ENCODE results near the gene NAT16.

Gene NAT16
- total RNA-seq: 0 reads per million in 4 donors

DNA sequence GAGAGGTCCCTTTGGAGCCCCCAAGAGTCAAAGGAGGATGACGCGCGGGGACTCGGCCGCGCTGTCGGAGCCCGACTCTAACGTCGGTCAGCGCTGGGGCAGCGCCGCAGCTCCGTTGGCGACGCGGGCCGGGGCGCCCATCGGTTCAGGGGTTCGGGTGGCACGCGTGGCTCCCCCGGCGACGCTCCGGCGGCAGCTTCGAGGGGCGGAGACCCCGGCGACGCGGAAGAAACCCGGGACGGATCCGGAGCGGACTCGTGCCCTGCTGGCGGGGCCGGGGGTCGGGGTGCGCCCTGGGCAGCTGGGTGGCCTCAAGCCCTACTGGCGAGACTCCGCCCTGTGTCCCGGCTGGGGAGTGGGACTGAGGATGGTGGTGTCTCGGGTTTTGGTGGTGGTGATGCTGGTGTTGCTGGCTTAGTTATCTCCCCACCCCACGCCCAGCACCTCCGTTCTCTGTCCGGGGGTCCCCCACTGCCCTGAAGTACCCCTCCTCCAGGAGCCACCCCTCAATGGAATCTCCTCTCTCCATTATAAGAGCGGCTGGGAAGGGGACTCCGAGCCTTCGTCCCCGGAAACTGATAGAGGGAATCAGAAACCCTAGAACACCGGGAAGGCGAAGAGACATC is at the start of gene NAT16:
Gene NAT16, minus strand, starts transcription at position 164 of the 626 bp plus-strand sequence. CDS start 5,486 bp downstream, outside the sequence.
- no peak for DNase-seq

DNA sequence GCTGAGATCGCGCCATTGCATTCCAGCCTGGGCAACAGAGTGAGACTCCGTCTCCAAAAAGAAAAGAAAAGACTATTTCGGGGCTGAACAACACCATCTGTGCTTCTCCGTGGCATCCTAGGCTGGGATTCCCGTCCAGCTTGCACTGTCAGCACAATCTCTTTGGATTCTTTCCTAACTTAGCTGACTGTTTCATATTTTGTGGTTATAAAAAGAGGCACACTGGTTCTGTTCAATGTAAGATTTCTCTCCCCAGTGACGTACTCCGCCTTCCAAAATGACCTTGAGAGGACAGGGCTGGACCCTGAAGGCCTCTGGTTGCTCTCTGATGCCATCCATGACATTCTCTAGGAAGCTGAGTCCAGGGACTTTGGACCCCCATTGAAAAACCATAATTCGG is 46.6 kb upstream of the NAT16 start:
- DNase-seq: no peak

DNA sequence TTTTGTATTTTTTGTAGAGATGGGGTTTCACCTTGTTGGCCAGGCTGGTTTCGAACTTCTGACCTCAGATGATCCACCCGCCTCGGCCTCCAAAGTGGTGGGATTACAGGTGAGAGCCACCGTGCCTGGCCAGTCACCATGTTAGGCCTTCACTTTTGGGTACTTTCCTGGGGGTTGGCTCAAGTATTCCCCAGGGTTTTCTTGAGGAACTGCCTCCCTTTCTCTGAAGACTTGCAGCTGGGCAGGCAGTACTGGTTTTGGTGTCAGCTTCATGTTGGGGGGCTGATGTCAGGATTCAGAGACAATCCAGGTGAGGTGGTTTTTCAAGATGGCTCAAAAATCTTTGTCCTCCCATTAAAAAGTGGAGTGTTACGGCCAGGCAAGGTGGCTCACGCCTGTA is 45.6 kb upstream of the NAT16 start:
- DNase-seq: no peak

DNA sequence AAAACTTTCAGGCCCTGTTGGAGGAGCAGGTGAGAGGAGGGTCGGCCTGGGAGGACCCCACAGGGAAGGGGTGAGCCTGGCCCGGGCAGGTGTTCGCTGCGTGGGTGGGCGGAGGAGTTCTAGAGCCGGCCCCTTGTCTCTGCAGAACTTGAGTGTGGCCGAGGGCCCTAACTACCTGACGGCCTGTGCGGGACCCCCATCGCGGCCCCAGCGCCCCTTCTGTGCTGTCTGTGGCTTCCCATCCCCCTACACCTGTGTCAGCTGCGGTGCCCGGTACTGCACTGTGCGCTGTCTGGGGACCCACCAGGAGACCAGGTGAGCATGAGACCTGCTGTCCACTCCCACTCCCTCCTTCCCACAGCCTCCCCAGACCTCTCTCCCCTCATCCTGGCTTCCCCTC is 43.4 kb upstream of the NAT16 start:
- DNase-seq: no peak

DNA sequence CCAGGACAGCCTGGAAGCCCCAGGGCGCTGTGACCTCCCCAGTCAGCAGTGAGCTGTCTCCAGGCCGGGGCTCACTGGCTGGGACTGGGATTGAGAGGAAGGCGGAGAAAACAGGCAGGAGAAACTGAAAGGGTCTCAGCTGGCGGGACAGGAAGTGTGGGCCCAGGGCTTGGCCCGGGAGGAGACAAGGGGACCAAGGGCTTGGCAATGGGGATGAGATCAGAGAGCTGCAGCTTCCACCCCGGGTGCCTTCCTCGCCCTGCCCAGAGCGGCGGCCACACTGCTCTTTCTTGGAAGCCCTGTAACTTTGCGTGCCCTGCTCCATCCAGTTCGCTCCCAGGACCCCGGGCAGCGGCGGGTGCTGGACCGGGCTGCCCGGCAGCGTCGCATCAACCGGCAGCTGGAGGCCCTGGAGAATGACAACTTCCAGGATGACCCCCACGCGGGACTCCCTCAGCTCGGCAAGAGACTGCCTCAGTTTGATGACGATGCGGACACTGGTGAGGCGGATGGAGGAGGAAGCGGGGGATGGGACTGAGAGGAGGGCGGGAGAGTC is 42.3 kb upstream of the NAT16 start:
- no peak for DNase-seq

DNA sequence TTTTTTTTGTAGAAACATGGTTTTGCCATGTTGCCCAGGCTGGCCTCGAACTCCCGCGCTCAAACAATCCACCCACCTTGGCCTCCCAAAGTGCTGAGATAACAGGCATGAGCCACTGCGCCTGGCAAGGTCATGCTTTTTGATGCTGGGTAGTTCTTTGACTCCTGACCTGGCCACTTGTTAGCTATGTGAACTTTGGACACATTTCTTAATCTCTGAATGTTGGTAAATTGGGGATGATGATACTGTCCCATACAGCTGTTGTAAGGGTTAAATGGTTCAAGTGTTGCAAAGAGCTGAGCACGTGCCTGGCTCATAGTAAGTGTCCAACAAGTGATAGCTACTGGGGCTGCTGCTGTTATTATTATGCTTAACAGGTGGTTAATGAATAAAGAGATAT is 40.2 kb upstream of the NAT16 start:
- DNase-seq: no peak

DNA sequence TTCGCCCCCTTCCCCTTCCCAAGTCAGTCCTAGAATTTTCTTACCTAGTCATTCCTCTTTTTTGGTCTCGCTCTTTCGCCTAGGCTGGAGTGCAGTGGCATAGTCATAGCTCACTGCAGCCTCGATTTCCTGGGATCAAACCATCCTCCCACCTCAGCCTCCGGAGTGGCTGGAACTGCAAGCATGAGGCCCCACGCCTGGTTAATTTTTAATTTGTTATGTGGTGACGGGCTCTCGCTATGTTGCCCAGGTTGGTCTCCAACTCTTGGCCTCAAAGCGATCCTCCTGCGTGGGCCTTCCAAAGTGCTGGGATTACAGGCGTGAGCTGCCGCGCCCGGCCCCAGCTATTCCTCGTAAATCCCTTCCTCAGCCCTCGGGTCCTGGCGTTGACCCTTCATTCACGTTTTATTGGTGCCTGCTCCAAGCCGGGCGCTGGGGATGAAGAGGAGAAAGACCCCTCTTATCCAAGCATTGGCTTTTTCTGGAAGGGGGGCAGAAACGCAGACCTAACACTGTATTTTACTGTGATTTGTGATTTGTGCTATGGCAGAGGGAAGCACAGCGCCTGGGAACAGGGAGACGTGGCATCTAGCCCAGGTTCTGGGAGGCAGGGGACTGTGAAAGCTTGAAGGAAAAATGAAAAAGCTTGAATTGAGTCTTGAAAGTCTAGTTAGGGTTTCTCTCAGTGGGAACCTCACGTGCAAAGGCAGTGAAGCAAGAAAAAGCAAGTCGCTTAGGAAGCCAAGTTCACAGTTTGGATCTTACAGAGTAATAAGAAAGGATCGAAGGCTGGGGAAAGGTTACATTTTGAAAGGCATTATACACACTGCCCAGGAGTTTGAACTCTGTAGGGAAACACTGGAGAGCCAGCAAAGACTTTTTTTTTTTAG is 38.4 kb upstream of the NAT16 start:
- DNase-seq: no peak

DNA sequence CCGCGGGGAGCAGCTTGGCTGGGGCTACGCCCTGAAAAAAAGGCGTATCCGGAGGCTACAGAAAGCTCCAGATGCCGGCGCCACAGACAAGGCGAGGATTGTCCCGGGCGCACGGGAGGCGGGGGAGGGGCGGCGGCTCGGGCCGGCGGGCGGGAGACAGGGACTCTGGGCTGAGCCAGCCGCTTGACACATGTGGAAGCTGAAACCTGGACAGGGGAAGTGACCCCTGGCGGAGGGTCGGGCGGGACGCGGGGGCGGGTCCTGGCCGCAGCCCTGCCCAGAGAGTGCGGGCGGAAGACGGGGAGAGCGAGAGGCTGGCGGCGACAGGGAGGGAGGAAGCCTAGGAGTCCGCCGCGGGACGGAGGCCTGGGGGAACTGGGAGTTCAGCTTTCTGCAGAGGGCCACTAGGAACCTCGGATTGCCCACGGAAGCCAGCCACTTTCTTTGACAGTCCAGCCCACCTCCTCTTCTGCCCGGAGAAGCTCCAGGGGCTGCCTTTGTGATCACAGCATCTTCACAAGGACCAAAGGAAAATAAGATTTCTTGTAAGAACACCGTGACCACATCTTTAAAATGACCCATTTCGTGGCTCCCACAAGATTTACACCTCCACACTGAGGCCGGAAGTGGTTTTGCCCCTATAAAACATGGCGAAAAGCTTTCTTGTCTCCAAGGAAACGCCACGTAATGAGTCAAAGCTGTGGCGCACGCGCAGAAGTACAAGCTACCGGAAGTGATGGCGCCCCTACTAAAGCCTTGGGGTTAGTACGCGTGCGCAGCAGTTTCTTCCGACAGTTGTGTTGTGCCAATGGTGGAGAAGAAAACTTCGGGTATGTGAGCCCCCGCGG is 37.5 kb upstream of the NAT16 start, which contains the start of the genes PLOD3 and ZNHIT1:
Gene PLOD3, minus strand, starts transcription at position 194 of the 848 bp plus-strand sequence. CDS start 307 bp downstream, outside the sequence.
Gene ZNHIT1, plus strand, starts transcription at position 778 of the 848 bp plus-strand sequence. Its CDS starts 31 bp downstream, at position 809.
- DNase-seq: peak; percentile 91 to 97 (median 93)

DNA sequence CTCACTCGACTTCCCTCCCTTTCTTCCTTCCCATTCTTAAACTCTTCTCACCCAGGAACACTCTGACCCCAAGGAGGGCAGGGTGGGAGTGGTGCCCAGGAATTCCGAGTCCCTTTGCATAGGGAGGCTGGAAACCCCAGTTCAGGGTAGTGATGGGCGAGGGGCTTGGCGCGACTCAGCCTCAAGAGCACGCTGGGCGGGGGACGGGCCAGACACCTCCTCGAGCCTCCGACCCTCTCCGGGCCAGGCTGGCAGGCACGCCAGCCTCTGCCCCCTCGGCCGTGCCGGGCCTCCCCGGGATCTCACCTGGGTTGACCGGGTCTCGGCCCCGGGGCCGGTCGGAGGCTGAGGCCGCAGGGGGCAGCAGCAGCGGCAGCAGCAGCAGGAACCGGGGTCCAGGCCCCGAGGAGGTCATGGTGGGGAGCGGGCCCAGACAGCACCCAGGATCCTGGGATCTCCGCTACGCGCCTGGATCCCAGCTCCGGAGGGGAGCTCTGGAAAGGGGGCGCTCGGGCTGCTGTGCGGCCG is 36.8 kb upstream of the NAT16 start:
- DNase-seq: no peak

DNA sequence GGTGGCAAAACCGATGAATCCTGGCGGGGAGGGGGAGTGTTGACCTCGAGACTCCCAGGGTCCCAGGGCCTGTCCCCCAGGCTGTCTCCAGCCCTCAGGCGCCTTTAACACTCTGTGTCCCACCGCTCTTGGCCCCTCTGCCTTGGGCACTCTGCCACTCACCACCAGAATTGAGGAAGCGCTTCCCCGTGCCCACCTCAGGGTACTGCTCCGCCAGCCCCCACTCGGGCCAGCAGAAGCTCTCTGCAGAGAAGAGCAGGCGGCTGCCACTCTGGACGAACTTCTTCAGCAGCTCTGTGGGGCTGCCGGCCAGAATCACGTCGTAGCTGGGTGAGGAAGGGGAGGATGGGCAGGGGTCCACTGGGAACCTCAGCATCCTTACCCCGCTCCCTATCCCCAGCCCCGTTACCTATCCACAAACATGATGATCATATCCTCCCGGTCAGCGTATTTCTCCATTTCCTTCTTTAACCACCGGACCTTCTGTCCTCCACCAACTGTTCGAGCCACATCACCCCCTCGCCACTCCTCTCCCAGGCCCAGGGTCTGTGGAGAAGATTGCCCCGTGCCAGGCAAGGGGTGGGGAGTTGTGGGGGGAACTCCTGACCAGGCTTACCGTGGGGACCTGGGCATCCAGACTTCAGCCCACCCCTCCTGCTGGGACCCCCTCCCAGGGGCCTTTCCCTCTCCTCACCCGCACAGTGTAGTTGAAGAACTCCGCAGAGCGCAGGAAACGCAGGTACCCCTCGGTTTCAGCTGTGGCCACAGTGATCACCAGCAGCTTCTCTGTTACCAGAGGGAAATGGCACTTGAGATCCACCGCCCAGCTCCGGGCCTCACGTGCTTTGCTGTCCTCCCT is 36.1 kb upstream of the NAT16 start:
- no peak for DNase-seq

DNA sequence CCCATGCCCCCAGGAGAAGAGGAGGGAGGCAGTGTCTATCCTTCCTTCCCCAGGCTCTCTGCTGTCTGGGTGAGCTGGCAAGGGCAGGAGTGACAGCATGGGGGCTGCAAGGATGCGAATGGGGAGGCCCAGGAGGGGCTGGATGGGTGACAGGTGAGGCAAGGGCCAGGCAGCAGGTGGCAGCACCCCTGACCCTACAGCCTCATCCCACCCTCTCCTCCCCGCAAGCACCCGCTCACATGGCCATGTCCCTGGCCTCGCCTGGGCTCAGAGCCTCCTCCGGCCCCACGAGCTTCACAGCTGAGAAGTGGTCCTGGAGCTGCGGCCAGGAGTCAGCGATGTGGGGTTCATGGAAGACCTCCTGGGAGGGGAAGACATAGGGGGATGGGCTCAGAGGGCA is 31.9 kb upstream of the NAT16 start:
- no peak for DNase-seq

DNA sequence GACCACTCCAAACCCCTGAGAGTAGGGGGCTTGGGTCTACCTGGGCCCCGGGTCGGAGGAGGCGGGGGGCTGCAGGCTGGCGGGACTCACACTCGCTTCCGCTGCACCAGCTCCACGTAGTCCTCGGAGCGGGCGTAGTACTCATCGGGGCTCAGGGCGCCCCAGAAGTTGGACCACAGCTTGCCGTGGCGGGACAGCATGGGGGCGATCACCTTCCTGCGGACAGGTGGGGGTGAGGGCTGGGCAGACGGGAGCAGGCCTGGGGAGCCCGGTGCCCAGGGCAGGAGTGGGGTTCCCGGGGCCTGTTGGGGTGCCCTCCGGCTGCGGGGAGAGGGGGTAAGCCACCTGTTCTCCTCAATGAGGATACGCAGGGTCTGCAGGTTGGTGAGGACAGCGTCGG is 31.4 kb upstream of the NAT16 start:
- DNase-seq: no peak

DNA sequence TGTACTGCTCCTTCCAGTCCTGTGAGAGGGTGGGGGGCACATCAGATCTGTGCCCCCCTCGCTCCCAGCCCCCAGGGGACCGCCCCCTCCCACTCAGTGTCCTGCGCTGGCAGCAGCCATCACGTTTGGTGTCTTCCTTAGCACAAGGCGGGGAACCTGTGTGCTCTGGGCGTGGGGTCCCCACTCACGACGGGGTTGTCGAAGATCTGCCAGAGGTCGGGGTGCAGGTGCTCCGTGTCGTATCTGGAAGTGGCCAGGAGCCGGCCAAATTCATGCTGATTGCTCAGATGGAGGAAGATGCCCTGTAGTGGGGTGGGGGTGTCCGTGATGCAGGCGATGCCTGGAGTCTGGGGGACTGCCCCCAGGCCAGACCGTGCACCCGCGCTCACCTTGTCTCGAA is 30.1 kb upstream of the NAT16 start:
- no peak for DNase-seq

DNA sequence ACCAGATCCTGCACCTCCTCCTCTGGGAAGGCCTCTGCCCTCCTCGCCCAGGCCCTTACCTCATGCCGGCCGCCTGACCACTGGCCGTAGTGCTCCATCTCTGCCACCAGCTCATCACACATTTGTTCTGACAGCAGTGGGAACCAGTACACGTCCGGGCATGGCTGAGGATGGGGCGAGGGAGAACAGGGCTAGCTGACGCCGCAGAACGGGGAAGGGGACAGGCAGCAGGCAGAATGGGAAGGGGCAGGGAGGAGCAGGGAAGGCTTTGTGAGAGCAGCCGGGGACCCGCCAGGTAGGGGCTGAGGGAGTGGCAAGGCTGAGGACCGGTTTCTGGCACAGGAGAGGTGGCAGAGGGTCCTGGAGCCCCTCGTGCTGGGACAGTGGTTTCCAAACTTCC is 28.7 kb upstream of the NAT16 start:
- DNase-seq: no peak

DNA sequence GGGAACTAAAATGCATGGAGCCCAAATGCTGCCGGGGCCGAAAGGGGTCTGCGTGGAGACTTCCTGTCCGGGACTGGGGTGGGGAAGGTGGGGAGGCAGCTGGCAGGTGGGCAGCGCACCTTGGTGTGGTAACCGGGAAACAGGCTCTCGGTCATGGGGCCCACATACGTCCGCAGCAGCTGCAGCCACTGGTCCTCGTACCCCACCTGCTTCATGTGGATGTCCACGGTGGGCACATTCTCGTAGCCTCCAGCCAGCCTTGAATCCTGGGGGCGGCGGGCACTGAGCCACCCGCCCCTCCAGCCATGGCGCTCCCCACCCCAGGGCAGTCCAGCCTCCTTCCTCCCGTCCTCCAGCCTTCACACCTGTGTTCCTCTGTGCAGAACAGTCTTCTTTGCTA is 27.4 kb upstream of the NAT16 start:
- no peak for DNase-seq

DNA sequence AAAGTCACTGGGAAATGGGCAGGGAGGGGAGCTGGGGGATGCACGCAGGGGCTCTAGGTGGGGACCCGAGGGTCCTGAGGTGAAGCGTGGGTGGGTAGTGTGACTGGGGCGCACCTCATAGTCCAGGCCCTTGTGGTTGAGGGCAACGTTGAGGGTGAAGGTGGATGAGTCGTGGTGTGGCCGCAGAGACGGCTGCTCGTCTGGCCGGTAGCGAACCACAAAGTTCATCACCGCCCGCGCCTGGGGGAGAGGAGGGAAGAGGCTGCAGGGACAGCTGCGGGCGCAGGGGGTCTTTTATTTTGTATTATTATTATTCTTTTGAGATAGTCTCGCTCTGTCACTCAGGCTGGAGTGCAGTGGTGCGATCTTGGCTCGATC is 26.6 kb upstream of the NAT16 start:
- no peak for DNase-seq

DNA sequence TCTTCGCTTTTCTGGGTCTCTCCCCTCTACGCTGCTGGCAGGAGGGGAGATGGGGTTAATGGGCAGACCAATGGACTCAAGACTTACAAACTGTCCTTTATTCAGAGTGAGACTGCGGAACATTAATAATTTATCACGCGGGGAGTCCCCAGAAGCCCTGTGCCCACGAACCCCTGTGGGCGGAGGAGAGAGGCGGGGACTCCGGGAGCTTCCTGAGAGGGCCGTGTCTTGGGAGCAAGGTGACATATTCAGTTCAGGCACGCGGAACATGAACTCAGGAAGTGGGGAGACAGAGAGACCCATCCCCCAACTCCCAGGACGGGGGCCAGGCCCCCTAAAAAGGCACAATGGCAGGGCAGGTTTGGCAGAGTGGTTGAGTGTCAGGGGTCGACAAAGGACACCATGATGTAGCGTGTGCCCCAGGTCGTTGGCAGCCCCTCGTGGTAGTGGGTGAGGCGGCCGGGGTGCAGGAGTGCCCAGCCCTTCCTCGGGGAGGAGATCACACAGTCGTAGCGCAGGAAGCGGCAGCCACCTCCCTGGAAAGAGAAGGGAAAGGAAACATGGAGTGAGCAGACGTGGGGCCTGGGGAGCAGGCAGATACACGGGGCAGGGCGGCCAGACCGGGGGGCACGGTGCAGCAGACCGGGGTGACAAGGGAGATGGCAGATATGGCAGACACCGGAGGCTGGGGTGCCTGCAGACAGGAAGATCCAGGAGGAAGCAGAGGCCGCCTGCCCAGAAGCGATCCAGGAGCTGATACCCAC is 26.0 kb upstream of the NAT16 start:
- DNase-seq: no peak

DNA sequence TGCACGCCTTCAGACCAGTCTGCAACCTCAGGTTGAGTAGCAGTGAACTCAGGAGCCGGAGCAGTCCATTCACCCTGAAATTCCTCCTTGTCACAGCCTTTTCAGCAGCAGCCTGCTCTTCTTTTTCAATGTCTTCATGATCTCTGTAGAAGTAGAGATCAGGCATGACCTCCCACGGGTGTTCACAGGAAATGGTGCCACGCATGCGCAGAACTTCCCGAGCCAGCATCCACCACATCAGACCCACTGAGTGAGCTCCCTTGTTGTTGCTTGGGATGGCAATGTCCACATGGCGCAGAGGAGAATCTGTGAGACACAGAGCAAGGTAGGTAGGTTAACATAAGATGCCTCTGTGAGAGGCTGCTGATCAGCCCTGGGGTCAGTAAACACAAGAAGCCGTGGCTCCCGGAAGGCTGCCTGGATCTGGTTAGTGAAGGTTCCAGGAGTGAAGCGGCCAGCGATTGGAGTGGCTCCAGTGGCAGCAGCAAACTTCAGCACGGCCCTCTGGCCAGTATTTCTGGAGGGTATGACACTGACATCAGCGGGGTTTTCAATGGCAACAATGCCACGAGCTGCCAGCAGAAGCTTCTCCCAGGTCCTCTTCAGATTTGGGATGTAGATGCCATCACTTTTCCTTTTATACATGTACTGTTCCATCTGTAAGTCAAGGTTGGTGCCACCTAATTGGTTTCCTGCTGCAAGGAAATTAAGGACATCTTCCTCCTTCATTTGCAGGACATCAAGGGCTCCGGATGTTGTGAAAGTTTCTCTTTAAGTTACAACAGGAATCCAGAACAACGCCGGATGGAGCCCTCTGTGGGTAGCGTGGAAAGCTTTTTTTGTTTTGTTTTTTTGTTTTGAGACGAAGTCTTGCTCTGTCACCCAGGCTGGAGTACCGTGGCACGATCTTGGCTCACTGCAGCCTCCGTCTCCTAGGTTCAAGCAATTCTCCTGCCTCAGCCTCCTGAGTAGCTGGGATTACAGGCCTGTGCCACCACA is 23.9 kb upstream of the NAT16 start:
- peak in 2 of 5 donors; percentile 16 to 21 for DNase-seq

DNA sequence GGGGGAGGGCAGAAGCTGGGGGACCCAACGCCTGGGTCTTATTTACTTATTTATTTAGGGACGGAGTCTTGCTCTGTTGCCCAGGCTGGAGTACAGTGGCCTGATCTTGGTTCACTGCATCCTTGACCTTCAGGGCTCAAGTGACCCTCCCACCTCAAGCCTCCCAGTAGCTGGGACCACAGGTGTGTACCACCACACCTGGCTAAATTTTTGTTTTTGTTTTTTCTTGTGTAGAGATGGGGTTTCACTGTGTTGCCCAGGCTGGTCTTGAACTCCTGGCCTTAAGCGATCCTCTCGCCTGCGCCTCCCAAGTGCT is 22.5 kb upstream of the NAT16 start:
- DNase-seq: no peak
